SIG-M5 treated with dmso at 0.1 percent for 504 hours (cell line): ENCODE results near the gene WASL.
"Not testable (repeated sequence)": the region's sequence is repeated elsewhere in the genome, so short reads cannot be mapped to it uniquely, and the experiment has no call there.

Source experiments
- DNase-seq: peaks from one replicate; lab custom pipeline; 2025; ENCODE audit not compliant: unreplicated experiment; lab: John Stamatoyannopoulos, UW

The WASL gene

DNA sequence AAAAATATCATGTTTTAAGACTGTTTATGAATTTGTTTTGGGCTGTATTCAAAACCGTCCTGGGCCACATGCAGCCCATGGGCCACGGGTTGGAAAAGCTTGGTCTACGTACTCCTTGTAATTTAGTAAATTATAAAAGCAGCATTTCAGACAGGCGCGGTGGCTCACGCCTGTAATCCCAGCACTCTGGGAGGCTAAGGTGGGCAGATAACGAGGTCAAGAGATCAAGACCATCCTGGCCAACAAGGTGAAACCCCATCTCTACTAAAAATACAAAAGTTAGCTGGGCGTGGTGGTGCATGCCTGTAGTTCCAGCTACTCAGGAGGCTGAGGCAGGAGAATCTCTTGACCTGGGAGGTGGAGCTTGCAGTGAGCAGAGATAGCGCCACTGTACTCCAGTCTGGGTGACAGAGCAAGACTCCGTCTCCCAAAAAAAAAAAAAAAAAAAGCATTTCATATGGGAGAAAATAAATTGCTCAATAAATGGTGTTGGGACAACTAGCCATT lies 11.6 kb downstream of the WASL start:
- DNase-seq: not testable (repeated sequence)

GRCh38 chr7:123735539-123735938 lies 13.3 kb downstream of the WASL start:
- DNase-seq: no peak

DNA sequence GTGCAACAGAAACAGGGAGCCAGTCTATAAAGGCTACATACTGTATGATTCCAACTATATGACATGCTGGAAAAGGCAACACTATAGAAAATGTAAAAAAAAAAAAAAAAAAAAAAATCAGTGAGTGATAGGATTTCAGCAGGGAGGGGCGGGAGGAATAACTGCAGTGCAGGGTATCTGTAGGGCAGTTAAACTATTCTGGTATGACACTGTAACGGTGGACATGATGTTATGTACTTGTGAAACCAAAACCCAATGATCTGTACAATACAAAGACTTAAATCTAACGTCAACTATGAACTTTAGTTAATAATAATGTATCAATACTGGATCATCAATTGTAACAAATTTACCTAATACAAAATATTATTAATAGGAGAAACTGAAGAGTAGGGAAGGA lies 14.3 kb downstream of the WASL start:
- no peak for DNase-seq

- DNase-seq: no peak
Measured at GRCh38 chr7:123732413-123733091, 16.3 kb downstream of the WASL start.

DNA sequence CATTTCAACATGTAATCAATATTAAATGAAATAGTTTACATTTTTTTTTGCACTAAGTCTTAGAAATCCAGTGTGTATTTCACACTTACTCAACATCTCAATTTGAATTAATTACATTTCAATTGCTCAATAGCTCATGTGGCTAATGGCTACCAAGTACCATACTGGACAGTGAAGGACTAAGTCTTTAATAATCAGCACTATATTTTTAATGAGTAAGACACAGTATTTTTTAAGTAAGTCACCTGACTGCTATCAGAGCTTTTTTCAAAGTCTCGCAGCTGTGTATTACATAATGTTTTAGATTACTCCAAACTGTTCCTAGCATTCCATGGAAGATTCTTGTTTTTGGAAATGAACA lies 19.6 kb downstream of the WASL start:
- no peak for DNase-seq

DNA sequence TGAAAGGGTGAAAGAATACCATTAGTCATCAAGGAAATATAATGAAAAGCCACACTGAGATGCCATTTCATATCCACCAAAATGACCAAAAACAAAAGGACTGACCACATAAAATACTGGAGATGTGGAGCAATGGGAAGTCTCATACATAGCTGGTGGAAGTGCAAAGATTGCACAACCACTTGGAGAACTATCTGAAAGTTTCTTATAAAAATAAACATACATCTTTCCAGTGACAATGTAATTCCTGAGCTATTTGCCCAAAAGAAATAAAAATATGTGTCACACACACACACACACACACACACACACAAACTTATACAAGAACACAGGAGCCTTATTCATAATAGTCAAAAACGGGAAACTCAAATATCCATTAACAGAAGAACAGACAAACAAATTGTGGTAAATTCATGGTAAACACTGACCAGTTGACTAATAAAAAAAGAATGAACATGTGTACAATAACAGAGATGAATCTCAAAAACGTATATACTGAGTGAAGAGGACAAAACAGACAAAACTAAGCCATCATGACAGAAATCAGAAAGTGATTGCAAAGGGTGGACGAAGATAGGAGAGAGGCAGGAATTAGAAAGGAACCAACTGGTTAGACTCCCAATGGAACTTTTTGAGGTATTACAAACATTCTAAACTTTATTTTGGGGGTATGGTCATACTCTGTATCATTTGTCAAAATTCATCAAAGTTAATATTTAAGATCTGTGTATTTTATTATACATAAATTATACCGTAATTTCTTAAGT lies 21.5 kb downstream of the WASL start:
- peak; percentile 9 for DNase-seq

DNA sequence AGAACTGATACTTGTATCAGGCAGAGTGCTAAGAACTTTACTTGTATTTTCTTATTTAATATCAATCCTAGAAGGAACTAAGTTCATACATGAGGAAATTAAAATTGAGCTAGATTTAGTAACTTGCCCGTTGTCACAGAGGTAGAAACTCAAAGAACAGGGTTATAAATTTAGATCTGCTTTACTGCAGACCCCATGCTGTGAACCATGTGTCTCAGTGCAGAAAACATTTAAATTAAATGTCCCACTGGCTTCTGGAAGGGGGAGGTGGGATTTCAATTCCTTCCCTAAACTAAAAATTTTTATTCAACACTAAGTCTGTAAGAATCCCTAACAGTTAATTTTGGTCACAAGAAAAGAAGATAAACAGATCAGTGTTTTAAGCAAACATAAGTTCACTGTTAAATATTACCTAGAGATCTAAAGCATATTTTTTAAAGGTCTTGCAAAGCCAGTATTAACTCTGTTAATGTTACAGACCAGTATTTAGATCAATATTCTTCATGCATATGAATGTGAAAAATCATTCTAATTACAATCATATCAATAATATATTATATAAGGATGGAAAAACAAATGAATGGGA lies 23.1 kb downstream of the WASL start:
- DNase-seq: peak; percentile 32

- peak; percentile 23 for DNase-seq
Measured at GRCh38 chr7:123724817-123725253, 24.0 kb downstream of the WASL start.

GRCh38 chr7:123723913-123724312 lies 24.9 kb downstream of the WASL start:
- DNase-seq: no peak

GRCh38 chr7:123720527-123720926 lies 28.3 kb downstream of the WASL start:
- not testable (repeated sequence) for DNase-seq

- DNase-seq: no peak
Measured at GRCh38 chr7:123719197-123719721, 29.5 kb downstream of the WASL start.

DNA sequence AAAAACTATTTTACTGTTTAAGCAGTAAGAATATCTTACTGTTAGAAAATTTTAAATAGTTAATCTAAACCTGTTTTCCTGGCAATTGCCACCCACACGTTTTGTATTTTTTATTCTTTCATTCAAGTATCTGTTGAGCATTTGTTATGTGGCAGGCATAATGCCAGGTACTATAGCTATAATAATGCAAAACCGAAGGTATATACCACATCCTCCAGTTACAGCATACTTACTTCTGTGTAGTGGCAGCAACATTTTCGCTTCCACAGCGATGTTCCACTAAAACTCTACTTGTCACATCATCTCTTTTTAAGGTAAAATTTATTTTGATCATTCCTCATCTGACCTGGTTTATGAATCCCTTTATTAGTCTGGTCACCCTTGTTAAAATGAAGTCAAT lies 30.0 kb downstream of the WASL start:
- DNase-seq: no peak

DNA sequence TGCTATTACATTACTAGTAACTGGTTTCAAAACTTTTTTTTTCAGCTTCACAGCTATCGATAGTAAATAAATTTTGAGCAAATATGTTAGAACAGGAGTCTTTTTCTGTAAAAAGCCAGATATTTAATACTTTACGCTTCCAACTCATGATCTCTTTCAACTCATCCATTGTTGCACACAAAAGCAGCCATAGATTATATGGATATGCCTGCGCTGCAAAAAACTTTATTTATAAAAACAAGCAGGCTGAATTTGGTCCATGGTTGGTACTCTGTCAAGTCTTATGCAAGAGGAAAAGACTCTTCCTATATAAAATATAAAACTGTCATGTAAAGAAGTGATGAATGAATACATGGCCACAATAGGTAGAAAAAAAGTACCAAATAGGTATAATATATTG lies 31.1 kb downstream of the WASL start:
- DNase-seq: no peak

GRCh38 chr7:123716877-123717276 lies 31.9 kb downstream of the WASL start:
- DNase-seq: no peak

- DNase-seq: no peak
Measured at GRCh38 chr7:123715799-123716198, 33.0 kb downstream of the WASL start.

GRCh38 chr7:123715198-123715597 lies 33.6 kb downstream of the WASL start:
- DNase-seq: no peak

GRCh38 chr7:123714296-123715080 lies 34.3 kb downstream of the WASL start:
- DNase-seq: no peak

DNA sequence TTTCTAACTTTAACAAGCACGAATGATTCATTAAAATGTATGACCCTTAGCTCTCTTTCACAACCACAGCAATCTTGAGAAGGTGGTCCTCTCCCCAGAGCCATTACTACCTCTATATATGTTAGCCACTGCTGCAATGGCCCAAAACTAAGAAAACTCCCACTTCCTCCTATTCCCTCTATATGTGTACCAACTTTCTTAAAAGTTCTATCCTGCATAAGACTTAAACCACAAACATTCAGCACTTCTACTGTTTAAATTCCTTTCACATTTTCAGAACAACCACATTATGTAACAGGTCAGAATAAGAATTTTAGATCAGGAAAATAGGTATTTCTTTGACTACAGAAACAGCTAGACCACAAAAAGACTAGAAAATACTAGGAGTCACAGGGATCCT lies 36.2 kb downstream of the WASL start:
- peak; percentile 54 for DNase-seq

- no peak for DNase-seq
Measured at GRCh38 chr7:123711832-123712293, 36.9 kb downstream of the WASL start.

GRCh38 chr7:123710683-123711082 lies 38.1 kb downstream of the WASL start:
- DNase-seq: no peak

DNA sequence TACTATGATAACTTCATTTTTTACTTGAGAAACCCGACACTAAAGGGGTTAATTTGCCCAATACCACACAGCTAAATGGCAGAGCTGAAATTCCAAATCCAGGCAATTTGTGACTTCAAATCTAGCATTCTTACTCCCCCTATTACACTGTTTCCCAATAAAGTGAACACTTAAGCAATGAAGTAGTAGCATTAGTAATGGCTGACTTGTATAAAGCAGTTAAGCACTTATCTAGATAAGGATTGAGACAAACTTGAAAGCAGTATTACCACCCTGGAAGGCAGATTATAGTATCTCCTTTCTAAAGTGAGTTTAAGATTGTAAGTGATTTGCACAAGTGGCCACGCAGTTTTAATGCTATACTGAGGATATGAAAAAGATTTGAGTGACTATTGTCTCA lies 39.3 kb downstream of the WASL start:
- no peak for DNase-seq
